ENCODE measurements around the gene CCBE1.

- TF ChIP-seq, protein P1, sequence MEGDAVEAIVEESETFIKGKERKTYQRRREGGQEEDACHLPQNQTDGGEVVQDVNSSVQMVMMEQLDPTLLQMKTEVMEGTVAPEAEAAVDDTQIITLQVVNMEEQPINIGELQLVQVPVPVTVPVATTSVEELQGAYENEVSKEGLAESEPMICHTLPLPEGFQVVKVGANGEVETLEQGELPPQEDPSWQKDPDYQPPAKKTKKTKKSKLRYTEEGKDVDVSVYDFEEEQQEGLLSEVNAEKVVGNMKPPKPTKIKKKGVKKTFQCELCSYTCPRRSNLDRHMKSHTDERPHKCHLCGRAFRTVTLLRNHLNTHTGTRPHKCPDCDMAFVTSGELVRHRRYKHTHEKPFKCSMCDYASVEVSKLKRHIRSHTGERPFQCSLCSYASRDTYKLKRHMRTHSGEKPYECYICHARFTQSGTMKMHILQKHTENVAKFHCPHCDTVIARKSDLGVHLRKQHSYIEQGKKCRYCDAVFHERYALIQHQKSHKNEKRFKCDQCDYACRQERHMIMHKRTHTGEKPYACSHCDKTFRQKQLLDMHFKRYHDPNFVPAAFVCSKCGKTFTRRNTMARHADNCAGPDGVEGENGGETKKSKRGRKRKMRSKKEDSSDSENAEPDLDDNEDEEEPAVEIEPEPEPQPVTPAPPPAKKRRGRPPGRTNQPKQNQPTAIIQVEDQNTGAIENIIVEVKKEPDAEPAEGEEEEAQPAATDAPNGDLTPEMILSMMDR (IDR thresholded peaks at IDR 0.05 in 8 of 11, conservative IDR thresholded peaks at IDR 0.05 in 3 of 11) = no peak
- TF ChIP-seq POLR2A (IDR thresholded peaks at IDR 0.05) = no peak
Measured at GRCh38 chr18:59468821-59469220, 228.4 kb downstream of the CCBE1 start.
